Type B pancreatic cell (in vitro differentiated cells): ENCODE measurements around the gene STKLD1. TPM values are rescaled to one million over a fixed set of nuclear protein-coding genes. Genes with fewer than 3 reads are reported as not detected.

Experiments used
- DNase-seq: peaks from one replicate; pipeline ENCODE4 v3.0.0; 2021; ENCODE audit warnings: mixed read lengths; ENCODE audit not compliant: unreplicated experiment; ENCODE audit errors: extremely low spot score
- H3K27ac Mint-ChIP-seq: 2 replicates; pipeline ENCODE4 v1.8.0; 2021; ENCODE audit warnings: mild to moderate bottlenecking, mixed read lengths
- H3K27me3 Mint-ChIP-seq: 2 replicates; pipeline ENCODE4 v1.8.0; 2021; ENCODE audit warnings: mixed read lengths
- H3K36me3 Mint-ChIP-seq: 2 replicates; pipeline ENCODE4 v1.8.0; 2021; ENCODE audit warnings: mixed read lengths
- H3K4me1 Mint-ChIP-seq: one replicate; pipeline ENCODE4 v1.8.0; 2021; ENCODE audit warnings: mixed read lengths; ENCODE audit not compliant: unreplicated experiment
- H3K4me3 Mint-ChIP-seq: 2 replicates; pipeline ENCODE4 v1.8.0; 2021; ENCODE audit warnings: mild to moderate bottlenecking, mixed read lengths
- H3K9me3 Mint-ChIP-seq: 2 replicates; pipeline ENCODE4 v1.8.0; 2021; ENCODE audit warnings: mixed read lengths
- total RNA-seq: library from RNA; stranded (reverse); gene quantifications from 2 replicates; pipeline ENCODE4 v1.2.1, GENCODE V29; 2021; ENCODE audit warnings: low replicate concordance
- TF ChIP-seq, protein P1 (sequence below): fragments of 200-600 bp; sonication (generic); conservative IDR thresholded peaks from 2 replicates; pipeline ENCODE4 v1.5.0; 2021; ENCODE audit warnings: antibody characterized with exemption, mild to moderate bottlenecking

STKLD1 gene
- total RNA-seq, 1 donor from 2014 or later, result 3.9 TPM

DNA sequence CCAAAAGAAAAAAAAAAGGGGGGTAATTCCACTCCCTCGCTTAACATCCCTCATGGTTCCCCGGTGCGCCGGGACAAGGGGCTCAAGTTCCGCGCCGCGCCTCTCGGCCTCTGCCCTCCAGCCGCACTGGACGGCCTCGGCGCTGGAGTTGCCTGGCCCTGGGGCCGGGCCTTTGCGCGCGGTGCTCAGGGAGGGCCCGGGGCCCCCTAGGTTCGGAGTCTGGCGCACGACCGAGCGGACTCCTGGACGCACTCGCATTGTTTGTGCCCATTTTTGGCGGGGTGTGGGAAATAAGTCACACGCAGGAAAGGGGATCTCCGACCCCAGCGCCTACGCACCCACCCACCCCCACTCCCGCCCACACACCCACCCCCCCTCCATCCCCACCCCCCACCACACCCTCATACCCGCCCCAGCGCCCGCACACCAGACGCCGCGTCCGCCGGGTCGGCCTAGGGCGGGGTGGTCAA lies 28.6 kb upstream of the STKLD1 start:
- no peaks in the 10 kb centered on the region for H3K9me3 Mint-ChIP-seq

DNA sequence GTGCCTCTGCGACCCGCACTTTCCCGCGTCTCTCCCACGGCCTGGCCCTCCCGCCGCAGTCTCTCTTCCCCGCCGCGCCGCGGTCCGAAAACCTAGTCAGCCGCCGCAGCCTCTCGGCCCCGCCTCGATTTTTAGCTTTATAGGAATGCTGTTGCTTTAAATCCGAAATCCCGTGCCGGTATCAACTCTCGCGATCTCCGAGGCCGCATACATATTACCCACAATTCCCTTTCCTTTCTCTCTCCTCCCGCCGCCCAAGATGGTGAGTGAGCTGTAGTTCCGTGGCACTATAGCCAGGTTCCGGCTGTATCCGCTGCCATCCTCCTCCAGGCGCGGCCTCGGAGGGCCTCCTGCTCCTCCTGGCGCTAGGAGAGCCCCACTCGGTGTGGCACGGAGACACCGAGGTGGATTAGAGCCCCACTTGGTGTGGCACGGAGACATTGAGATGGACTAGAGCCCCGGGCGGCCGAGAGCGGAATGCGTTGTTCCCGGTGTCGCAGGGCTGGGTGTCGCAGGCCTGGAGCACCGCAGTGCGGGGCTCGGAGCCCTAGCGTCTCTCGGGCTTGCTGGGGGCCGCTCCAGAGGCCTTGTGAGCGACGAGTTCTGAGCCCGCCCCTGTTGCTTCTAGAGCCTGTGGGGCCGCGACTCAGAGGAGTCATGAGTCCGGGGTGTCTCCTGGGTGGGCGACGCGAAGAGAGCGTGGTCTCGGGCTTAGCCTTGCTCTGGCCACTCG lies 28.0 kb upstream of the STKLD1 start, which contains the start of the genes MED22 and RPL7A:
Gene MED22, minus strand, starts transcription at position 147 of the 733 bp plus-strand sequence. CDS start 1,469 bp downstream, outside the sequence.
Gene RPL7A, plus strand, starts transcription at position 234 of the 733 bp plus-strand sequence. Its CDS starts 26 bp downstream, at position 260.
- DNase-seq, result peak; percentile 91
- H3K4me3 Mint-ChIP-seq, result peak within 1 kb of the TSS; percentile 100
- H3K27me3 Mint-ChIP-seq, result no peaks in the 10 kb centered on the region
- no peaks in the 10 kb centered on the region for H3K9me3 Mint-ChIP-seq
- H3K4me1 Mint-ChIP-seq, result peaks cover 22% of the 10 kb centered on the region
- peak within 1 kb of the TSS; percentile 99 for H3K27ac Mint-ChIP-seq
- H3K36me3 Mint-ChIP-seq, result peaks cover 31% of the 10 kb centered on the region
- TF ChIP-seq, protein P1, sequence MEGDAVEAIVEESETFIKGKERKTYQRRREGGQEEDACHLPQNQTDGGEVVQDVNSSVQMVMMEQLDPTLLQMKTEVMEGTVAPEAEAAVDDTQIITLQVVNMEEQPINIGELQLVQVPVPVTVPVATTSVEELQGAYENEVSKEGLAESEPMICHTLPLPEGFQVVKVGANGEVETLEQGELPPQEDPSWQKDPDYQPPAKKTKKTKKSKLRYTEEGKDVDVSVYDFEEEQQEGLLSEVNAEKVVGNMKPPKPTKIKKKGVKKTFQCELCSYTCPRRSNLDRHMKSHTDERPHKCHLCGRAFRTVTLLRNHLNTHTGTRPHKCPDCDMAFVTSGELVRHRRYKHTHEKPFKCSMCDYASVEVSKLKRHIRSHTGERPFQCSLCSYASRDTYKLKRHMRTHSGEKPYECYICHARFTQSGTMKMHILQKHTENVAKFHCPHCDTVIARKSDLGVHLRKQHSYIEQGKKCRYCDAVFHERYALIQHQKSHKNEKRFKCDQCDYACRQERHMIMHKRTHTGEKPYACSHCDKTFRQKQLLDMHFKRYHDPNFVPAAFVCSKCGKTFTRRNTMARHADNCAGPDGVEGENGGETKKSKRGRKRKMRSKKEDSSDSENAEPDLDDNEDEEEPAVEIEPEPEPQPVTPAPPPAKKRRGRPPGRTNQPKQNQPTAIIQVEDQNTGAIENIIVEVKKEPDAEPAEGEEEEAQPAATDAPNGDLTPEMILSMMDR, result no peak

More for the DNA sequence above, 28.6 kb upstream of the STKLD1 start:
- Mint-ChIP-seq H3K27me3 (no peaks in the 10 kb centered on the region), H3K4me3 (peak overlapping the region; percentile 100), H3K4me1 (peaks cover 22% of the 10 kb centered on the region), H3K36me3 (peaks cover 31% of the 10 kb centered on the region), H3K27ac (peak overlapping the region; percentile 99)
- no peak for DNase-seq
- TF ChIP-seq, protein P1, result peak; percentile 18

DNA sequence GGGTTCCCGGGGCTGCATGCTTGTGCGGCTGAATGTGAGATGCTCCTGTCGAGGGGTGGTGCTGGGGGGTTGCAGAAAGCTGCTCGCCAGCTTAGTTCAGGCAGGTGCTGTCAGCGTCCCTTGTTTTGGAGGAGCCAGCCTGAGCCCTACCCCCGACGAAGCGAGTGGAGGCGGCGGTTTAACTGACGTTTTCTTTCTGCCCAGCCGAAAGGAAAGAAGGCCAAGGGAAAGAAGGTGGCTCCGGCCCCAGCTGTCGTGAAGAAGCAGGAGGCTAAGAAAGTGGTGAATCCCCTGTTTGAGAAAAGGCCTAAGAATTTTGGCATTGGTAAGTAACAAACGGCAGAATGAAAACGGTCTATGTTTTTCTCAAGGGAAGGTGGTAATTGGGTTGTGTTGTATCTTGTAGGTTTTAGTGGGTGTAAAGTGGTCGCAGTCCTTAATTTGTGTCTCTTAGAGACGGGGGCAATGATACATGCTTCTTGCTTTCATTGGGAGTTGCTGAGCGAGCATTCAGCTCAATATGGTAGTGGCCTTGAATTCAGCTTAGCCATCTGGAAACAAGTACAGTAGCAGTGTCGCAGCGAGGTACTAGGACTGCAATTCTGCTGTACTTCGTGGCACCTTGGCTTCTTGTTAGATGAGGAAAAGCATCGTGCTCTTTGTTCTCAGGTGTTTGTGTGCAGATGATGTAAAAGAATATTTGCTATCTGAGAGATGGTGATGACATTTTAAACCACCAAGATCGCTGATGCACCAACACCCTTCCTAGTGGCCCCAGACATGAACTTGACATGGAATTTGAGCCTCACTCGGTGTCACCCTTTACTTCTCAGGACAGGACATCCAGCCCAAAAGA lies 27.2 kb upstream of the STKLD1 start:
- H3K27ac Mint-ChIP-seq, result peak overlapping the region; percentile 99

DNA sequence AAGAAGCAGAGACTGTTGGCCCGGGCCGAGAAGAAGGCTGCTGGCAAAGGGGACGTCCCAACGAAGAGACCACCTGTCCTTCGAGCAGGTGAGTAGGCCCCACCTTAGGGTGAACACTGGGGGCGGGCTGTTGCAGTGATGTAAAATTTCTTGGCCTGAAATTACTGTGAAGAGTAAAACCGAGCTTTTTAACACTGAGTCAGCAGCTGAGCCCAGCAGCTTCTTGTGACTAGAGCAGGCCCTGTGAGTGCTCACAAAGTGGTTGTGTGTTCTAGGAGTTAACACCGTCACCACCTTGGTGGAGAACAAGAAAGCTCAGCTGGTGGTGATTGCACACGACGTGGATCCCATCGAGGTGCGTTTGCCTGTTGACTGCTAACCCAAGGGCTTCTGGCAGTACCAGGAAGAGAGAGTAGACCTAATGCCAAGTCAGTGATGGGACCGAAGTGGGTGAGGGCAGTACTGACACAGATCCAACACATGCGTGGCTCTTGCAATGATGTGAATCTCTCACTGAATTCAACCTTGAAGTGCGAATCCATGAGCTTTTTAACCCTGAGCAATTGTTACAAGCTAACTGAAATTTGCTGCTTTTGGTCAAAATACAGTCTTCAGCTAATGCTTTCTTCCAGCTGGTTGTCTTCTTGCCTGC lies 26.1 kb upstream of the STKLD1 start:
- Mint-ChIP-seq H3K27me3 (no peaks in the 10 kb centered on the region), H3K4me3 (peak overlapping the region; percentile 100), H3K36me3 (peaks cover 31% of the 10 kb centered on the region), H3K9me3 (no peaks in the 10 kb centered on the region), H3K27ac (peak overlapping the region; percentile 99), H3K4me1 (peaks cover 22% of the 10 kb centered on the region)
- no peak for DNase-seq
- TF ChIP-seq, protein P1, result no peak

More for the DNA sequence above, 27.2 kb upstream of the STKLD1 start:
- Mint-ChIP-seq H3K4me1 (peaks cover 22% of the 10 kb centered on the region), H3K4me3 (peak overlapping the region; percentile 100), H3K27me3 (no peaks in the 10 kb centered on the region), H3K36me3 (peaks cover 31% of the 10 kb centered on the region), H3K9me3 (no peaks in the 10 kb centered on the region)
- DNase-seq, result no peak
- TF ChIP-seq, protein P1, result no peak

DNA sequence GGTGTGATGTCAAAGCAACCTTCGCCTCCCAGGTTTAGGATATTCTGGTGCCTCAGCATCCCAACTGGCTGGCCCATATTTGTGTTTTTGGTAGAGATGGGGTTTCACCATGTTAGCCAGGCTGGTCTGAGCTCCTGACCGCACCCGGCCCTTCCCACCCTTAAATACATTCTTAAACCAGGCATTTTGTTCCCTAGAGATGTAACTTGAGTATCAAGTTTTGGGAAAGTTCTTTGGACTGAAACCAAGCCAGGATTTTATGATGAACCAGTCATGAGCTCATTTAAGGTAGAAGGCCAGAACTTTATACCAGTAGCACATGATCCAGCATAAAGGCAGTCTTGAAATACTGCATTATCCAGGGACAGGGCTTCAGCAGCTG lies 24.6 kb upstream of the STKLD1 start:
- peak overlapping the region; percentile 63 for H3K27ac Mint-ChIP-seq
- peaks cover 31% of the 10 kb centered on the region for H3K36me3 Mint-ChIP-seq
- H3K27me3 Mint-ChIP-seq, result no peaks in the 10 kb centered on the region
- TF ChIP-seq, protein P1, result no peak
- H3K4me1 Mint-ChIP-seq, result peaks cover 18% of the 10 kb centered on the region
- H3K4me3 Mint-ChIP-seq, result peak overlapping the region; percentile 47
- no peak for DNase-seq
- H3K9me3 Mint-ChIP-seq, result no peaks in the 10 kb centered on the region
